Measurements from ENCODE around the gene PLCG1. TPM values are rescaled to one million over a fixed set of nuclear protein-coding genes. Genes with fewer than 3 reads are reported as not detected.

PLCG1 gene
- total and polyA plus RNA-seq, 9 of the 15 experiments (the other 6 are each of a cell fraction or from before 2014, with no cell fraction given): 1.7 to 67.0 (median 34.8) TPM

- TF ChIP-seq SMC3 (conservative IDR thresholded peaks at IDR 0.05; ENCODE audit: insufficient read depth, low read depth, low read length) (no peak), ZNF253 (CRISPR knock-in tag; conservative IDR thresholded peaks at IDR 0.05) (no peak), ZC3H4 (CRISPR knock-in tag; IDR thresholded peaks at IDR 0.05; ENCODE audit: borderline replicate concordance) (no peak), ZFPM2 (CRISPR knock-in tag; IDR thresholded peaks at IDR 0.05) (no peak), FOSL1 (tag; conservative IDR thresholded peaks at IDR 0.05) (no peak), KLF1 (tag; IDR thresholded peaks at IDR 0.05) (no peak), U2AF2 (optimal IDR thresholded peaks at IDR 0.05; ENCODE audit: low read depth, low read length) (no peak), IFI16 (CRISPR knock-in tag; IDR thresholded peaks at IDR 0.05) (no peak)
Observed at GRCh38 chr20:41205313-41205712, 68.0 kb downstream of the PLCG1 start (continued).

GRCh38 chr20:41213150-41213820, 75.9 kb downstream of the PLCG1 start:
- in situ Hi-C loops (cut with MboI) (no loop called here), intact Hi-C loops (cut with micrococcal nuclease) (no loop called here)
- no peak overlapping the region for H3K4me2 ChIP-seq (ENCODE audit: insufficient read depth, low read length)
- H3K9me3 ChIP-seq (replicated peaks; ENCODE audit: control insufficient read depth, insufficient read depth, low read depth, low read length): no peaks in the 10 kb centered on the region
- FAIRE-seq (no peak), DNase-seq (ENCODE audit: extremely low read depth in 1 of 4, low spot score in 3 of 4) (peak in 1 of 4 experiments; percentile 24), ATAC-seq (peak; percentile 72)
- no peaks in the 10 kb centered on the region for H3K9me1 ChIP-seq (ENCODE audit: control insufficient read depth, insufficient read depth, low read length)
- no peaks in the 10 kb centered on the region for H3K36me3 ChIP-seq (ENCODE audit: control insufficient read depth, insufficient read depth, low read length)
- H4K20me1 ChIP-seq (replicated peaks; ENCODE audit: control insufficient read depth, insufficient read depth, low read length): no peaks in the 10 kb centered on the region
- H3K27ac ChIP-seq (ENCODE audit: extremely low read depth, low read depth, low read length): no peak overlapping the region
- H3K27me3 ChIP-seq (ENCODE audit: control insufficient read depth in 2 of 2, insufficient read depth in 2 of 2, low read length in 2 of 2): no peaks in the 10 kb centered on the region
- H3K79me2 ChIP-seq (ENCODE audit: control insufficient read depth, insufficient read depth, low read length): no peaks in the 10 kb centered on the region
- ChIA-PET POLR2A (interaction anchor here (1.4 kb wide), 1 partner anchor 11 kb away, joined by 4 read pairs; no protein-coding TSS in a partner anchor), CTCF (ENCODE audit: low intra/inter-chr PET ratio) (no interaction called here)
- H2AFZ ChIP-seq (ENCODE audit: low read depth, low read length): no peak overlapping the region
- no peak overlapping the region for H3K4me3 ChIP-seq
- H3K4me1 ChIP-seq (replicated peaks in 1 of 2; ENCODE audit: control insufficient read depth in 2 of 2, insufficient read depth in 2 of 2, low read length in 2 of 2): peaks cover 0 to 7% of the 10 kb centered on the region in 2 experiments; a peak in 2 of 5 replicates
- no peak overlapping the region for H3K9ac ChIP-seq (ENCODE audit: insufficient read depth in 1 of 2, low read depth in 2 of 2, low read length in 2 of 2)
- 0% methylated on average over 1 of the region's 1 CpG for WGBS (ENCODE audit: insufficient coverage, low coverage, missing lambda C conversion rate)
- BruUV-seq (replicated peaks): no TSS peak
- TF ChIP-seq ZNF263 (CRISPR knock-in tag; IDR thresholded peaks at IDR 0.05; ENCODE audit: borderline replicate concordance) (no peak), PRDM10 (IDR thresholded peaks at IDR 0.05; ENCODE audit: partially characterized antibody) (peak; percentile 94), MAFG (tag; conservative IDR thresholded peaks at IDR 0.05) (no peak), RBM17 (IDR thresholded peaks at IDR 0.05; ENCODE audit: borderline replicate concordance, low read depth, low read length) (no peak), ZZZ3 (IDR thresholded peaks at IDR 0.05) (no peak), ELF2 (CRISPR knock-in tag; IDR thresholded peaks at IDR 0.05) (no peak), SFPQ (IDR thresholded peaks at IDR 0.05; ENCODE audit: low read depth, low read length) (no peak), PRPF4 (IDR thresholded peaks at IDR 0.05; ENCODE audit: insufficient read depth, low read depth, low read length, poor library complexity, severe bottlenecking) (no peak)
